GM23338 (cell line): ENCODE results near the gene NBPF9. TPM values are rescaled to one million over a fixed set of nuclear protein-coding genes. Genes with fewer than 3 reads are reported as not detected.
"Not testable (repeated sequence)": the region's sequence is repeated elsewhere in the genome, so short reads cannot be mapped to it uniquely, and the experiment has no call there.

Experiments
- ATAC-seq: fragments of 200-7000 bp; cut with Tn5 transposase; 3 replicates; pipeline ENCODE4 v1.9.1; 2020
- DNase-seq: peaks from one replicate; pipeline ENCODE4 v3.0.0-alpha.2; 2015; ENCODE audit warnings: low spot score
- H2AFZ ChIP-seq: fragments of 200-600 bp; sonication (generic); 2 replicates; pipeline ENCODE4 v1.8.0; 2016; ENCODE audit warnings: antibody characterized with exemption, mild to moderate bottlenecking, moderate library complexity
- H3F3A ChIP-seq: fragments of 200-600 bp; sonication (generic); replicated peaks from 2 replicates; pipeline ENCODE4 v1.8.0; 2017; ENCODE audit warnings: antibody characterized with exemption, mixed run types, low read depth
- H3K27ac ChIP-seq: fragments of 200-600 bp; sonication (generic); 2 replicates; pipeline ENCODE4 v1.6.1; 2016; ENCODE audit warnings: low read depth
- H3K27me3 ChIP-seq: fragments of 200-600 bp; sonication (generic); 2 replicates; pipeline ENCODE4 v1.8.0; 2016; ENCODE audit warnings: mild to moderate bottlenecking, mixed run types, moderate library complexity; ENCODE audit not compliant: insufficient read depth
- H3K36me3 ChIP-seq: fragments of 200-600 bp; sonication (generic); 2 replicates; pipeline ENCODE4 v1.8.0; 2016; ENCODE audit warnings: mild to moderate bottlenecking; ENCODE audit not compliant: insufficient read depth
- H3K4me1 ChIP-seq: fragments of 200-600 bp; sonication (generic); 2 replicates; pipeline ENCODE4 v1.8.0; 2016; ENCODE audit warnings: mild to moderate bottlenecking, moderate library complexity; ENCODE audit not compliant: insufficient read depth
- H3K4me2 ChIP-seq: fragments of 200-600 bp; sonication (generic); 2 replicates; pipeline ENCODE4 v1.7.1; 2017; ENCODE audit warnings: mixed run types
- H3K4me3 ChIP-seq: fragments of 200-600 bp; sonication (generic); 2 replicates; pipeline ENCODE4 v1.6.1; 2016; ENCODE audit warnings: mixed run types
- H3K79me2 ChIP-seq: fragments of 200-600 bp; sonication (generic); replicated peaks from 2 replicates; pipeline ENCODE4 v1.8.0; 2017; ENCODE audit warnings: mild to moderate bottlenecking; ENCODE audit not compliant: insufficient read depth
- H3K9me2 ChIP-seq: fragments of 200-600 bp; sonication (generic); 2 replicates; pipeline ENCODE4 v1.8.0; 2017; ENCODE audit not compliant: insufficient read depth
- H4K20me1 ChIP-seq: fragments of 200-600 bp; sonication (generic); replicated peaks from 2 replicates; pipeline ENCODE4 v1.8.0; 2017; ENCODE audit warnings: mild to moderate bottlenecking; ENCODE audit not compliant: insufficient read depth
- H3K27ac Mint-ChIP-seq: 2 replicates; pipeline ENCODE4 v1.8.0; 2020; ENCODE audit warnings: inconsistent platforms, mild to moderate bottlenecking, moderate library complexity, mixed read lengths
- H3K27me3 Mint-ChIP-seq: 3 replicates; pipeline ENCODE4 v1.8.0; 2022; ENCODE audit warnings: low read depth, mild to moderate bottlenecking, moderate library complexity, mixed read lengths, inconsistent platforms; ENCODE audit not compliant: insufficient read depth, poor library complexity
- H3K36me3 Mint-ChIP-seq: 3 replicates; pipeline ENCODE4 v1.8.0; 2021; ENCODE audit warnings: low read depth, mild to moderate bottlenecking, inconsistent platforms, moderate library complexity, mixed read lengths
- H3K4me1 Mint-ChIP-seq: 3 replicates; pipeline ENCODE4 v1.8.0; 2020; ENCODE audit warnings: mild to moderate bottlenecking, inconsistent platforms, mixed read lengths
- H3K4me3 Mint-ChIP-seq: 3 replicates; pipeline ENCODE4 v1.8.0; 2021; ENCODE audit warnings: moderate library complexity, mild to moderate bottlenecking, inconsistent platforms, mixed read lengths
- H3K9me3 Mint-ChIP-seq: 3 replicates; pipeline ENCODE4 v1.8.0; 2020; ENCODE audit warnings: moderate library complexity, mild to moderate bottlenecking, inconsistent platforms, mixed read lengths
- long read RNA-seq: library from polyadenylated mRNA; unstranded; transcript quantifications from one replicate; pipeline ENCODE4 v2.0.0, GENCODE V29; 2020; ENCODE audit not compliant: unreplicated experiment
- polyA plus RNA-seq: library from polyadenylated mRNA; unstranded; fragments of >200 nt; fragmentation: Nextera tagmentation; extraction: Ambion mirVana; gene quantifications from 2 replicates; pipeline ENCODE4 v1.2.1, GENCODE V29; 2016
- total RNA-seq: library from RNA; depleted of rRNA; stranded (reverse); fragments of >200 nt; shearing (Covaris generic); gene quantifications from 2 replicates; pipeline ENCODE4 v1.2.3, GENCODE V29; 2014; rRNA removed

Gene NBPF9
- total RNA-seq (3.1 TPM in 2 replicates), polyA plus RNA-seq (1.9 and 2.0 TPM in 2 replicates)
- long read RNA-seq, partial matches to known transcripts: 0 of 2 reads
- long read RNA-seq, other reads (novel, unspliced or antisense): 2 of 2 reads

- peak; percentile 98 for ATAC-seq
- not testable (repeated sequence) for H3K79me2 ChIP-seq, H4K20me1 ChIP-seq, H3K36me3 Mint-ChIP-seq, H2AFZ ChIP-seq, H3K27ac Mint-ChIP-seq, H3K4me1 Mint-ChIP-seq, H3K9me2 ChIP-seq, H3K4me1 ChIP-seq, H3K9me3 Mint-ChIP-seq, H3K27me3 Mint-ChIP-seq, H3K27ac ChIP-seq, H3K36me3 ChIP-seq, H3F3A ChIP-seq
- Histone ChIP-seq H3K4me3 (peak within 1 kb of the TSS; percentile 50; the same call in 1 of the 2 replicates), H3K27me3 (peaks cover 18% of the 10 kb centered on the region), H3K4me2 (peak within 1 kb of the TSS; percentile 57; the same call in 1 of the 2 replicates)
- H3K4me3 Mint-ChIP-seq: peak within 1 kb of the TSS; percentile 93
- DNase-seq: peak; percentile 49
Observed at GRCh38 chr1:149103109-149104081, at the start of gene NBPF9. Gene NBPF9 (minus strand): TSS chr1:149103551. CDS start chr1:149082139, 21,412 bp downstream.

- not testable (repeated sequence) for H3K9me3 Mint-ChIP-seq, H2AFZ ChIP-seq, H3F3A ChIP-seq, H3K36me3 ChIP-seq, H3K4me1 Mint-ChIP-seq, H3K4me3 ChIP-seq, H3K4me3 Mint-ChIP-seq, H4K20me1 ChIP-seq, H3K27ac ChIP-seq, H3K27me3 ChIP-seq, H3K4me2 ChIP-seq, H3K27me3 Mint-ChIP-seq, H3K4me1 ChIP-seq, DNase-seq, H3K36me3 Mint-ChIP-seq, H3K79me2 ChIP-seq, H3K27ac Mint-ChIP-seq, H3K9me2 ChIP-seq, ATAC-seq
Observed at GRCh38 chr1:149149909-149150308, 46.6 kb upstream of the NBPF9 start.

- ATAC-seq, H3K9me2 ChIP-seq, DNase-seq, H3K79me2 ChIP-seq, H3K27me3 ChIP-seq, H3K4me3 Mint-ChIP-seq, H3K27ac ChIP-seq, H3K4me3 ChIP-seq, H3K27ac Mint-ChIP-seq, H3K4me1 Mint-ChIP-seq, H3K36me3 ChIP-seq, H3K27me3 Mint-ChIP-seq, H4K20me1 ChIP-seq, H3K36me3 Mint-ChIP-seq, H3F3A ChIP-seq, H3K9me3 Mint-ChIP-seq, H3K4me2 ChIP-seq, H3K4me1 ChIP-seq, H2AFZ ChIP-seq: not testable (repeated sequence)
Observed at GRCh38 chr1:149137585-149137984, 34.2 kb upstream of the NBPF9 start.

- H3K4me3 Mint-ChIP-seq, H3K4me1 Mint-ChIP-seq: not testable (repeated sequence)
Observed at GRCh38 chr1:149130938-149131337, 27.6 kb upstream of the NBPF9 start.

GRCh38 chr1:149129245-149129644 is 25.9 kb upstream of the NBPF9 start:
- H3K9me2 ChIP-seq, H2AFZ ChIP-seq, H3K79me2 ChIP-seq, H3K36me3 ChIP-seq, H3K4me3 ChIP-seq, DNase-seq, H3K27me3 Mint-ChIP-seq, H3K27ac ChIP-seq, H3K4me2 ChIP-seq, H3K4me1 Mint-ChIP-seq, H3K9me3 Mint-ChIP-seq, H3K4me3 Mint-ChIP-seq, H3F3A ChIP-seq, H4K20me1 ChIP-seq, H3K4me1 ChIP-seq, H3K36me3 Mint-ChIP-seq, H3K27ac Mint-ChIP-seq: not testable (repeated sequence)
- ATAC-seq: peak; percentile 45
- H3K27me3 ChIP-seq: peaks cover 14% of the 10 kb centered on the region; the same call in 1 of the 2 replicates

More at GRCh38 chr1:149130938-149131337, 27.6 kb upstream of the NBPF9 start:
- H3K9me2 ChIP-seq, H3K4me1 ChIP-seq, H3K27ac ChIP-seq, ATAC-seq, H4K20me1 ChIP-seq, H3F3A ChIP-seq, H3K27ac Mint-ChIP-seq, H3K4me2 ChIP-seq, H3K27me3 Mint-ChIP-seq, H3K9me3 Mint-ChIP-seq, H3K36me3 ChIP-seq, H2AFZ ChIP-seq, H3K36me3 Mint-ChIP-seq, H3K79me2 ChIP-seq, DNase-seq, H3K4me3 ChIP-seq: not testable (repeated sequence)
- peaks cover 14% of the 10 kb centered on the region; the same call in 1 of the 2 replicates for H3K27me3 ChIP-seq

GRCh38 chr1:149126555-149127145 is 23.3 kb upstream of the NBPF9 start:
- H4K20me1 ChIP-seq, H3K4me3 Mint-ChIP-seq, H3K27ac Mint-ChIP-seq, ATAC-seq, DNase-seq, H2AFZ ChIP-seq, H3K4me1 ChIP-seq, H3K27me3 Mint-ChIP-seq, H3K4me3 ChIP-seq, H3K36me3 Mint-ChIP-seq, H3K27ac ChIP-seq, H3K9me3 Mint-ChIP-seq, H3K9me2 ChIP-seq, H3K36me3 ChIP-seq, H3K79me2 ChIP-seq, H3K4me2 ChIP-seq, H3K4me1 Mint-ChIP-seq, H3F3A ChIP-seq: not testable (repeated sequence)
- peaks cover 14% of the 10 kb centered on the region; the same call in 1 of the 2 replicates for H3K27me3 ChIP-seq
